ENCODE data around the gene LAMA5. TPM values are rescaled to one million over a fixed set of nuclear protein-coding genes. Genes with fewer than 3 reads are reported as not detected.
"Not testable (repeated sequence)": the region's sequence is repeated elsewhere in the genome, so short reads cannot be mapped to it uniquely, and the experiment has no call there.

Gene LAMA5
- total RNA-seq, 4 donors from 2014 or later: 93.9 to 179 (median 117) TPM

GRCh38 chr20:62377615-62378178 is 10.6 kb upstream of the LAMA5 start:
- peak in 1 of 6 experiments; percentile 11 for TF ChIP-seq CTCF (IDR thresholded peaks at IDR 0.05)
- no peak for TF ChIP-seq POLR2A (IDR thresholded peaks at IDR 0.05)
- Histone ChIP-seq H3K9me3 (no peaks in the 10 kb centered on the region), H3K4me3 (replicated peaks in 1 of 3) (no peak overlapping the region), H3K4me1 (peaks cover 37 to 71% of the 10 kb centered on the region in 2 donors), H3K27ac (peak overlapping the region; percentile 64 to 83 (median 74)), H3K27me3 (no peaks in the 10 kb centered on the region), H3K36me3 (no peaks in the 10 kb centered on the region)
- 83% methylated on average over 2 of the region's 15 CpGs; no CpG with 5 or more reads in 1 of the 2 donors for WGBS, 2 donors
- DNase-seq: peak; percentile 89 to 90
- intact Hi-C loops (cut with DNase I): no loop called here

GRCh38 chr20:62377064-62377461 is 10.0 kb upstream of the LAMA5 start:
- Histone ChIP-seq H3K36me3 (no peaks in the 10 kb centered on the region), H3K9me3 (no peaks in the 10 kb centered on the region), H3K27ac (peak overlapping the region; percentile 64 to 83 (median 74)), H3K4me1 (peaks cover 37 to 66% of the 10 kb centered on the region in 2 donors), H3K27me3 (no peaks in the 10 kb centered on the region), H3K4me3 (replicated peaks in 1 of 3) (no peak overlapping the region)
- 78 to 79% methylated on average over 17 of the region's 17 CpGs for WGBS, 2 donors
- DNase-seq: no peak
- no peak for TF ChIP-seq CTCF (IDR thresholded peaks at IDR 0.05)
- intact Hi-C loops (cut with DNase I): no loop called here

GRCh38 chr20:62376112-62377063 is 9.3 kb upstream of the LAMA5 start:
- Histone ChIP-seq H3K9me3 (no peaks in the 10 kb centered on the region), H3K36me3 (no peaks in the 10 kb centered on the region), H3K27ac (peak overlapping the region; percentile 20 to 64 (median 32)), H3K4me3 (replicated peaks in 1 of 3) (no peak overlapping the region), H3K4me1 (peaks cover 38 to 69% of the 10 kb centered on the region in 2 donors), H3K27me3 (no peaks in the 10 kb centered on the region)
- peak in 4 of 6 experiments; percentile 33 to 44 (median 42) for TF ChIP-seq CTCF (IDR thresholded peaks at IDR 0.05)
- TF ChIP-seq POLR2A (IDR thresholded peaks at IDR 0.05): no peak
- 55 to 63% methylated on average over 14 to 19 of the region's 26 CpGs for whole genome bisulfite sequencing, 2 donors
- peak; percentile 70 to 73 for DNase-seq
- intact Hi-C loops (cut with DNase I): no loop called here

GRCh38 chr20:62374331-62375152 is 7.4 kb upstream of the LAMA5 start:
- Histone ChIP-seq H3K9me3 (no peaks in the 10 kb centered on the region), H3K36me3 (no peaks in the 10 kb centered on the region), H3K4me3 (replicated peaks in 1 of 3) (no peak overlapping the region), H3K27ac (peak overlapping the region in 2 of 3 donors; percentile 31 to 36), H3K4me1 (peaks cover 47 to 74% of the 10 kb centered on the region in 2 donors), H3K27me3 (no peaks in the 10 kb centered on the region)
- intact Hi-C loops (cut with DNase I): no loop called here
- peak; percentile 71 to 80 for DNase-seq
- WGBS, 2 donors: 54 to 55% methylated on average over 21 to 24 of the region's 24 CpGs
- TF ChIP-seq CTCF (IDR thresholded peaks at IDR 0.05) (no peak), POLR2A (IDR thresholded peaks at IDR 0.05) (no peak)

- WGBS, 2 donors: 76 to 83% methylated on average over 5 to 6 of the region's 40 CpGs
- not testable (repeated sequence) for DNase-seq
Measured at GRCh38 chr20:62373631-62374179, 6.6 kb upstream of the LAMA5 start.

More at GRCh38 chr20:62373631-62374179, 6.6 kb upstream of the LAMA5 start:
- H3K4me3 ChIP-seq (replicated peaks in 1 of 3); intact Hi-C loops (cut with DNase I); H3K36me3 ChIP-seq; H3K27me3 ChIP-seq; H3K9me3 ChIP-seq; H3K27ac ChIP-seq: not testable (repeated sequence)
- H3K4me1 ChIP-seq: peaks cover 55 to 75% of the 10 kb centered on the region in 2 donors

Data from thyroid gland (tissue), 4 donors.